D721Med (cell line): ENCODE measurements around the gene MEGF9.

Source experiments
- DNase-seq: peaks from one replicate; pipeline ENCODE4 v3.0.0; 2011; ENCODE audit warnings: low spot score; ENCODE audit not compliant: insufficient read length
- FAIRE-seq: peaks from 2 replicates; lab custom pipeline; 2011; peaks lifted over from hg19 to GRCh38; lab: Jason Lieb, UNC
- TF ChIP-seq, protein P1 (sequence below): IDR thresholded peaks from 2 replicates; pipeline ENCODE4 v1.5.1; 2012; ENCODE audit warnings: mild to moderate bottlenecking, control low read depth; ENCODE audit not compliant: insufficient read depth; ENCODE audit errors: missing control alignments

MEGF9 gene

DNA sequence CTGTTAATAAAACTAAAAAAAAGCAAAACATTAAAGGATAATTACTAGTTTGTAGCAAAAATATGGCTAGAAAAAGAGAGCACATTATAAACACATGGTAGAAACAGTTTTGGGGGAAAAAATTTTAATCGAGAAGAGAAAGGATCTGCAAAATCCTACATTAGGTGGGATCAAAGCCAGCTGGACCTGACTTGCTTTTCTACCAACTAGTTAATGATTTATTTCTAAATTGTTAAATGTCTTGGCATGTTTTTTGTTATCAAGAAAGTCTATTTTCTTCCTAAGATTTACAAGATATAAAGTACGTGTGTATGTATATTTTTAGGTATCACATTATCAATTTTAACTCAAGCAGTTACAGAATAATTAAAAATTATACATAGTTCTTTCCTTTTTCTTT, 87.2 kb downstream of the MEGF9 start:
- TF ChIP-seq, protein P1, sequence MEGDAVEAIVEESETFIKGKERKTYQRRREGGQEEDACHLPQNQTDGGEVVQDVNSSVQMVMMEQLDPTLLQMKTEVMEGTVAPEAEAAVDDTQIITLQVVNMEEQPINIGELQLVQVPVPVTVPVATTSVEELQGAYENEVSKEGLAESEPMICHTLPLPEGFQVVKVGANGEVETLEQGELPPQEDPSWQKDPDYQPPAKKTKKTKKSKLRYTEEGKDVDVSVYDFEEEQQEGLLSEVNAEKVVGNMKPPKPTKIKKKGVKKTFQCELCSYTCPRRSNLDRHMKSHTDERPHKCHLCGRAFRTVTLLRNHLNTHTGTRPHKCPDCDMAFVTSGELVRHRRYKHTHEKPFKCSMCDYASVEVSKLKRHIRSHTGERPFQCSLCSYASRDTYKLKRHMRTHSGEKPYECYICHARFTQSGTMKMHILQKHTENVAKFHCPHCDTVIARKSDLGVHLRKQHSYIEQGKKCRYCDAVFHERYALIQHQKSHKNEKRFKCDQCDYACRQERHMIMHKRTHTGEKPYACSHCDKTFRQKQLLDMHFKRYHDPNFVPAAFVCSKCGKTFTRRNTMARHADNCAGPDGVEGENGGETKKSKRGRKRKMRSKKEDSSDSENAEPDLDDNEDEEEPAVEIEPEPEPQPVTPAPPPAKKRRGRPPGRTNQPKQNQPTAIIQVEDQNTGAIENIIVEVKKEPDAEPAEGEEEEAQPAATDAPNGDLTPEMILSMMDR, result no peak
- no peak for FAIRE-seq
- no peak for DNase-seq

DNA sequence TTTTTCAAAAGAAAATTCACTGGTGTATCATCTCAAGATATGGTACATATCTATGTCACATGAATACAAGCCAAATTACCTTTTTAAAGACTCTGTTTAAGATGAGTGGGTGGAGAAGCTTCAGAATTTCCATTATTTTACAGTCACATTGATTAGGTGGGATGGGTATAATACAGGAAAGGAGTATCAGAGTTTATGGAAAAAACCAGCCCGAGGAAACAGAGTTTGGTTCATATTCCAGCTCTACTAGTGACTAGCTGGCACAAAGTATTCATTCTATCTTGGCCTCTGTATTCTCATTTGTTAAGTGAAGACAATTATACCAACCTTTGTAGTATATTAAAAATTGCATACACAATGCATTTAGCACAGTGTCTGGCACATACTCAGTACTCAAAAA, 87.8 kb downstream of the MEGF9 start:
- no peak for FAIRE-seq
- DNase-seq, result no peak
- TF ChIP-seq, protein P1, result no peak

DNA sequence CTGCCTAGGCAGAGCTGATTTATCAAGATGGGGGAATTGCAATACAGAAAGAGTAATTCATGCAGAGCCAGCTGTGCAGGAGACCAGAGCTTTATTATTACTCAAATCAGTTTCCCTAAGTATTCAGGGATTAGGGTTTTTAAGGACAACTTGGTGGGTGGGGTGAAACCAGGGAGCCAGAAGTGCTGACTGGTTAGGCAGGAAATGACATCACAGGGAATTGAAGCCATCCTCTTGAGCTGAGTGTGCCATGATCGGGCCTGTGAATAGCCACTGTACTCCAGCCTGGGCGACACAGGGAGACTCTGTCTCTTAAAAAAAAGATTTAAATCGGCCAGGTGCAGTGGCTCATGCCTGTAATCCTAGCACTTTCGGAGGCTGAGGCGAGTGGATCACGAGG, 89.0 kb downstream of the MEGF9 start:
- DNase-seq (no peak), FAIRE-seq (no peak)
- TF ChIP-seq, protein P1, result no peak

DNA sequence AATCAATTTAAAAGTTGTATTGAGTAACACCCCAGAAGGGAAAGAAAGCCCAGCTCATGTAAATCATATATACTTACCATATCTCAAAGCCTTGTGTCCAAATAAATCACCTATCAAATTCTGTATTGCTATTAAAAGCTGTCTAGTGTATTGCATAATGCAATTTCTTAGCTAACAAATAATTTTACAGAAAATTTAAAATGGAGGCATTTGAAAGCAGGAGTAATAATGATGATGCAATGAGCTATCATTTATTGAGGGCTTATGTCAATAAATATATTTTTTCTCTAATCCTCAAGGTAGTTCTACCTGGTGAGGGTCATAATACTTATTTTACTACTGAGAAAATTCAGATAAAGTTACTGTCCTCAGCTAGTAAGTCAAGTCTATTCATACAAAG, 91.5 kb downstream of the MEGF9 start:
- DNase-seq (no peak), FAIRE-seq (no peak)
- TF ChIP-seq, protein P1, result no peak

DNA sequence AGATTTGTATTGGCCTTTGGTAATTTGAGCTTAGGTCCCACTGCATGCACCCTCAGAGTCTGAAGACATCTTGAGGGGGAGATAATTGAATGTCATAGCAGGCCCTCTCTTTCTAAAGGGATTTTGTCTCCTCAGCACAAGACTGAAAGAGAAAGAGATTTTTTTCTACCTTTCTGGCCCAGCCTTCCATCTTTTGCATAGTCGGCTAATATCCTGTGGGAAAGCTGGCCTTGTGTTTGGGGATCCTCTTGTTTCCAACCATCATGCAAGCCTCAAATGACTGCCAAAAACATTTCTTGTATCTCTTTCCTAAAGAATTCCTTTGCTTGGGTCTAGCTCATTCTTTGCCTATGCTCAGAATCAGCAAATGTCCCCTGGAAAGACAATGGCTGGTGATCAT, 92.3 kb downstream of the MEGF9 start:
- DNase-seq, result no peak
- FAIRE-seq, result no peak
- TF ChIP-seq, protein P1, result no peak

DNA sequence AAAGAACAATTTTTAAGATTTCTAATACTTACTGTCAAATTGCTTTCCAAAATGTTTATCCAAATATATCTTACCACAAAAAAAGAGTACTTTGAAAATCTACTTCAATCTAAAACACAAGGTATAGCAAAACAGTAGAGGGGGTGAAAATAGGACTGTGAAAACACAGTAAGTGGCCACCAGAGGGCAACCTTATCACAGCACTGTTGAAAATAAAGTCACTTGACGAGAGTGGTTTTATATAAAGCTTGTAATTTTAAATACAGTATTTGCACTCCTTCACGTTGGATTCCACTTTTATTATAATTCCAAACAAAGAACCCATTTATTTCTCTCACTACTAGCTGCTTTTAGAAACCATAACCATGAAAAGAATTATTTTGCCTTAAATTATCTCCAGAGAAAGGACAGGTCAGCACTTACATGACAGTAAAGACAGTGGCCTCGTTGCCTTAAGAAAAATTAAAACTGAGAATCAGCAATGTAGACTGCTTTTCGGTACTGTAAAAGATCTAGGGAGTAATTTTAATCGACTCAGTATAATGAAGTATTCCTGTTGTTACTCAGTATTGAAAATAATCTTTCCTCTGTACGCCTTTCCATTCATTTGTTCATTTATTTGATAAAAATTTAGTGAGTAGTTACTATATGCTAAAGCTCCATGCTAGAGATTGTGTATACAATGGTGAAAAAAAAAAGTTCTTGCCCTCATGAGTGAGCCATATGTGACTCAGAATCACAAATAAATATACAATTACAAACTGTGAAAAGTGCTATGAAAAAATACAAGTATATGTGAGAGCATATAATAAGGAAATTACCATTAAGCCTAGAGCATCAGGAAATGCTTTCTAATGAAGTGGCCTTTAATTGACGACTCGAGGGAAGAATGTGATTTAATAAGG, 94.3 kb downstream of the MEGF9 start:
- DNase-seq (peak; percentile 36), FAIRE-seq (peak; percentile 29)
- TF ChIP-seq, protein P1, result peak; percentile 86
